Measurements from ENCODE around the gene PARD6B. TPM values are rescaled to one million over a fixed set of nuclear protein-coding genes. Genes with fewer than 3 reads are reported as not detected.

PARD6B gene
- polyA plus RNA-seq, 1 of the 3 experiments (the other 2 are of a cell fraction) = 0.49 TPM

DNA sequence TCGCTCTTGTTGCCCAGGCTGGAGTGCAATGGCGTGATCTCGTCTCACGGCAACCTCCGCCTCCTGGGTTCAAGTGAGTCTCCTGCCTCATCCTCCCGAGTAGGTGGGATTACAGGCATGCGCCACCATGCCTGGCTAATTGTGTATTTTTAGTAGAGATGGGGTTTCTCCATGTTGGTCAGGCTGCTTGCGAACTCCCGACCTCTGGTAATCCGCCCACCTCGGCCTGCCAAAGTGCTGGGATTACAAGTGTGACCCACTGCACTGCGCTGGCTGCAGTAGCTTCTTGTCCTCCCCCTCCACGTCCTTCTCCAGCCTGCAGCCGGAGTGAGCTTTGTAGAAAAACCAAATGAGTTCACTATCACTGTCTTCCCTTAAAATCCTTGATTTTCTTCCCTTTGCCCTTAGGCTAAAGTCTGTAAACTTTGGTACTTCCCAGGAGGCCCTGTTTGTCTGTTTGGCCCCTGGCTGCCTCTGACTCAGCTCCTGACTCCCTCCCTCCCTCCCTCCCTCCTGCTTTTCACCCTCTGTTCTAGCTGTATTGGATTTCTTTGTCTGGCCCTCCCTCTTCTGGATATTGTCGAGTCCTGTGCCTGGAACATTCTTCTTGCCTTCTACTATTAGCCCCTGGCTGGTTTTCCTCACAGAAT is 12.9 kb downstream of the PARD6B start (continued):
- no peak for TF ChIP-seq CHD2 (IDR thresholded peaks at IDR 0.05; ENCODE audit: low read length, partially characterized antibody)

DNA sequence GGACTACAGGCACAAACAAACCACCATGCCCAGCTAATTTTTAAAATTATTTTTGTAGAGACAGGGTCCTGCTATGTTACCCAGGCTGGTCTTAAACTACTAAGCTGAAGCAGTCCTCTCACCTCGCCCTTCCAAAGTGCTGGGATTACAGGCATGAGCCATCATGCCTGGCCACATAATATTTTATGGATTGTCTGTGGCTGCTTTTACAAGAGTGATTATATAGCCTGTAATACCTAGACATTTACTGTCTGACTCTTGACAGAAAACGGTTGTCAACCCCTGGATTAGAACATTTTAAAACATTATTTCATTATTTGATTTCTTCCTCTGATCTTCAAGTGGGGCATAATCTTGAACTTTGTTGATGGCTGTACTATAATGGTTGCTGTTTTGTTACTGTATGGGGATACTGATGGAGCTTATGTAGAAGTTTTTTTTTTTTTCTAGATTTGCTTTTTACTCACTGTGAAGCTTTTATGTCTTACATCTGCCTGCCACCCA is 14.3 kb downstream of the PARD6B start:
- Histone ChIP-seq H4K20me1 (ENCODE audit: insufficient read depth) (no peaks in the 10 kb centered on the region), H3K36me3 (replicated peaks in 1 of 2; ENCODE audit: control insufficient read depth in 1 of 2, insufficient read depth in 2 of 2, low read length in 1 of 2) (peaks cover 0 to 7% of the 10 kb centered on the region in 2 experiments), H3K9me2 (no peaks in the 10 kb centered on the region), H3K4me1 (ENCODE audit: control insufficient read depth in 1 of 2, insufficient read depth in 2 of 2, low read depth in 1 of 2, low read length in 1 of 2) (peaks cover 12 to 33% of the 10 kb centered on the region in 2 experiments), H3K79me2 (ENCODE audit: insufficient read depth) (no peaks in the 10 kb centered on the region), H3K27ac (ENCODE audit: low read depth in 2 of 2, low read length in 1 of 2) (no peak overlapping the region; a peak in 1 of 4 replicates), H3K4me3 (ENCODE audit: low read depth in 2 of 2, low read length in 1 of 2) (no peak overlapping the region), H3K9me3 (no peaks in the 10 kb centered on the region), H3K9ac (no peak overlapping the region), H3K27me3 (ENCODE audit: insufficient read depth) (no peaks in the 10 kb centered on the region), H2AFZ (ENCODE audit: low read depth) (no peak overlapping the region), H3F3A (replicated peaks; ENCODE audit: insufficient read depth) (peaks cover 9% of the 10 kb centered on the region), H3K4me2 (no peak overlapping the region)
- WGBS (ENCODE audit: low lambda C conversion rate) = 88% methylated on average over 2 of the region's 2 CpGs
- POLR2A ChIA-PET = no interaction called here
- CTCF ChIA-PET = interaction anchor here (1.5 to 2.3 kb wide), 3 partner anchors 10 to 117 kb away, joined by 3 to 7 read pairs (median 6); no protein-coding TSS in a partner anchor
- no peak for DNase-seq
- TF ChIP-seq, protein P1, sequence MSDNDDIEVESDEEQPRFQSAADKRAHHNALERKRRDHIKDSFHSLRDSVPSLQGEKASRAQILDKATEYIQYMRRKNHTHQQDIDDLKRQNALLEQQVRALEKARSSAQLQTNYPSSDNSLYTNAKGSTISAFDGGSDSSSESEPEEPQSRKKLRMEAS (IDR thresholded peaks at IDR 0.05; ENCODE audit: low read depth) = no peak
- TF ChIP-seq MXI1 (IDR thresholded peaks at IDR 0.05; ENCODE audit: low read depth, low read length) (no peak), YY1 (IDR thresholded peaks at IDR 0.05; ENCODE audit: low read depth) (no peak), NFIC (IDR thresholded peaks at IDR 0.05; ENCODE audit: borderline replicate concordance) (no peak)

DNA sequence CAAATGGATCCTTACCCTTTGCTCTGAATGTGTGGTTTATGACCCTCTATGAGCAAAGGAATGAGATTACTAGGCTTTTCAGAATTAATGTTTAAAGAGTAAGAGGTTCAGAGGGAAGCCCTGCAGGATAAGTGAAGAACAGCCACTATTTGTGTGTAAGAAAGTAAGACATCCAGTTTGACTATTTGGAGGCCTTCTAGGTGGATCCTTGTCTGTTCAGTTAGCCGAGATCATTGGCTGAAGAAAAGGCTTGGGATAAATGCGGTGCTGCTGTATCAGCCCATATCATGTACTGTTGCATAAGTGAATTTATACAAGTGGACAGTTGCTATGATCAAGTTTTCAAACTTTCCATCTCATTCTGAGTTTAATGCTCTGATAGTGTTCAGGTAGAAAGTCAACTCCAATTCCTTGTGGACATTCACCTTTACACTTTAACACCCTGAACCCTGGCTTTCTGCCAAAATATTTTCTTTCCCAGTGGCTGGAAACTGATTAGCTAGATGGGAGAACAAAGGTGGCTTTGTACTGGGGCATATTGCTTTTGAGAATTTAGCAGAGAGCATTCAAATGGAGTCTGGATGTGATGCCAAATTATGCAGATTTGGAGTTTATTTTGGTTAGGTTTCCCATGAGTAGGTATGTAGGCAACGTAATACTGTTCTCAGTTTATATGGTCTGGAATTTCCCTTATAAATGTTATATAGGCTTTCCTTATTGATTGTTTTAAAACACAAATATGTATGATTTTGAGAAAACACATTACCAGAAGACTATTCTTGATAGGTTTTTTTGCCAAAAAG is 15.0 kb downstream of the PARD6B start:
- no peak overlapping the region for H3K4me2 ChIP-seq

More for the DNA sequence above, 15.0 kb downstream of the PARD6B start:
- TF ChIP-seq JUND (IDR thresholded peaks at IDR 0.05) (no peak), FOXM1 (IDR thresholded peaks at IDR 0.05; ENCODE audit: low read depth) (no peak), POLR2AphosphoS5 (IDR thresholded peaks at IDR 0.05; ENCODE audit: low read depth, low read length) (no peak), RCOR1 (IDR thresholded peaks at IDR 0.05; ENCODE audit: low read length) (no peak), FOXJ3 (CRISPR knock-in tag; IDR thresholded peaks at IDR 0.05) (no peak), TAF1 (IDR thresholded peaks at IDR 0.05; ENCODE audit: borderline replicate concordance, low read depth, low read length) (no peak), SMC3 (IDR thresholded peaks at IDR 0.05; ENCODE audit: low read depth, low read length) (no peak), FOSL2 (IDR thresholded peaks at IDR 0.05; ENCODE audit: borderline replicate concordance, low read depth) (no peak), EP300 (IDR thresholded peaks at IDR 0.05; ENCODE audit: borderline replicate concordance in 1 of 2, low read depth in 1 of 2, low read length in 1 of 2) (no peak), ELF1 (IDR thresholded peaks at IDR 0.05) (no peak)
- TF ChIP-seq, protein P2, sequence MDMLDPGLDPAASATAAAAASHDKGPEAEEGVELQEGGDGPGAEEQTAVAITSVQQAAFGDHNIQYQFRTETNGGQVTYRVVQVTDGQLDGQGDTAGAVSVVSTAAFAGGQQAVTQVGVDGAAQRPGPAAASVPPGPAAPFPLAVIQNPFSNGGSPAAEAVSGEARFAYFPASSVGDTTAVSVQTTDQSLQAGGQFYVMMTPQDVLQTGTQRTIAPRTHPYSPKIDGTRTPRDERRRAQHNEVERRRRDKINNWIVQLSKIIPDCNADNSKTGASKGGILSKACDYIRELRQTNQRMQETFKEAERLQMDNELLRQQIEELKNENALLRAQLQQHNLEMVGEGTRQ (IDR thresholded peaks at IDR 0.05; ENCODE audit: borderline replicate concordance, low read depth, low read length) = no peak
- TF ChIP-seq, protein P3, sequence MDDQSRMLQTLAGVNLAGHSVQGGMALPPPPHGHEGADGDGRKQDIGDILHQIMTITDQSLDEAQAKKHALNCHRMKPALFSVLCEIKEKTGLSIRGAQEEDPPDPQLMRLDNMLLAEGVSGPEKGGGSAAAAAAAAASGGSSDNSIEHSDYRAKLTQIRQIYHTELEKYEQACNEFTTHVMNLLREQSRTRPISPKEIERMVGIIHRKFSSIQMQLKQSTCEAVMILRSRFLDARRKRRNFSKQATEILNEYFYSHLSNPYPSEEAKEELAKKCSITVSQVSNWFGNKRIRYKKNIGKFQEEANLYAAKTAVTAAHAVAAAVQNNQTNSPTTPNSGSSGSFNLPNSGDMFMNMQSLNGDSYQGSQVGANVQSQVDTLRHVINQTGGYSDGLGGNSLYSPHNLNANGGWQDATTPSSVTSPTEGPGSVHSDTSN (IDR thresholded peaks at IDR 0.05) = no peak
- Histone ChIP-seq H3F3A (replicated peaks; ENCODE audit: insufficient read depth) (peaks cover 9% of the 10 kb centered on the region), H3K9me2 (no peaks in the 10 kb centered on the region), H3K79me2 (ENCODE audit: insufficient read depth) (no peaks in the 10 kb centered on the region), H3K4me1 (ENCODE audit: control insufficient read depth in 1 of 2, insufficient read depth in 2 of 2, low read depth in 1 of 2, low read length in 1 of 2) (peaks cover 12 to 33% of the 10 kb centered on the region in 2 experiments), H3K27me3 (ENCODE audit: insufficient read depth) (no peaks in the 10 kb centered on the region), H3K36me3 (replicated peaks in 1 of 2; ENCODE audit: control insufficient read depth in 1 of 2, insufficient read depth in 2 of 2, low read length in 1 of 2) (peaks cover 0 to 7% of the 10 kb centered on the region in 2 experiments), H3K9me3 (no peaks in the 10 kb centered on the region), H3K9ac (no peak overlapping the region), H3K27ac (ENCODE audit: low read depth in 2 of 2, low read length in 1 of 2) (no peak overlapping the region), H2AFZ (ENCODE audit: low read depth) (no peak overlapping the region), H4K20me1 (ENCODE audit: insufficient read depth) (no peaks in the 10 kb centered on the region), H3K4me3 (ENCODE audit: low read depth in 2 of 2, low read length in 1 of 2) (no peak overlapping the region)
- WGBS (ENCODE audit: low lambda C conversion rate) = 92% methylated on average over 3 of the region's 3 CpGs
- ChIA-PET POLR2A (no interaction called here), CTCF (interaction anchor here (1.5 to 2.3 kb wide), 3 partner anchors 11 to 118 kb away, joined by 3 to 7 read pairs (median 6); no protein-coding TSS in a partner anchor)
- no peak for DNase-seq
